Fibroblast of lung (primary cell): ENCODE data around the gene SLTM. TPM values are rescaled to one million over a fixed set of nuclear protein-coding genes. Genes with fewer than 3 reads are reported as not detected.

ENCODE experiments used
- DNase-seq, 2 donors: peaks; one replicate each; pipeline versions ENCODE4 v3.0.0 to v3.0.0-alpha.2; 2010; ENCODE audit warnings: low read depth in 2 of 2
- H2AFZ ChIP-seq: 2 replicates; pipeline ENCODE4 v1.5.1; 2012; ENCODE audit warnings: low read length, control low read depth, inconsistent platforms
- H3K27ac ChIP-seq: 2 replicates; pipeline ENCODE4 v1.5.1; 2011; ENCODE audit warnings: low read length, control low read depth; ENCODE audit not compliant: insufficient read depth
- H3K27me3 ChIP-seq: 2 replicates; pipeline ENCODE4 v1.5.1; 2011; ENCODE audit warnings: mild to moderate bottlenecking, low read length; ENCODE audit not compliant: control insufficient read depth, insufficient read depth
- H3K36me3 ChIP-seq: 2 replicates; pipeline ENCODE4 v1.5.1; 2011; ENCODE audit warnings: low read length; ENCODE audit not compliant: control insufficient read depth, insufficient read depth
- H3K4me1 ChIP-seq: 2 replicates; pipeline ENCODE4 v1.5.1; 2011; ENCODE audit warnings: low read length; ENCODE audit not compliant: control insufficient read depth, insufficient read depth; ENCODE audit errors: extremely low read depth
- H3K4me2 ChIP-seq: 2 replicates; pipeline ENCODE4 v1.5.1; 2011; ENCODE audit warnings: low read length, control low read depth; ENCODE audit not compliant: insufficient read depth; ENCODE audit errors: extremely low read depth
- H3K4me3 ChIP-seq, 4 experiments: fragments of 200-600 bp in 1 of 4; sonication (generic) in 1 of 4; replicated peaks in 1 of 4; 2 replicates each; pipeline ENCODE4 v1.5.1; 2011 to 2016; ENCODE audit warnings: low read length in 4 of 4, low read depth in 3 of 4, mild to moderate bottlenecking in 3 of 4, control low read depth in 2 of 4, inconsistent platforms in 1 of 4, mixed read lengths in 1 of 4; ENCODE audit not compliant: insufficient read depth in 1 of 4; ENCODE audit errors: control extremely low read depth in 1 of 4
- H3K79me2 ChIP-seq: 2 replicates; pipeline ENCODE4 v1.5.1; 2012; ENCODE audit warnings: mild to moderate bottlenecking, low read length, inconsistent platforms; ENCODE audit not compliant: control insufficient read depth, insufficient read depth
- H3K9ac ChIP-seq: 2 replicates; pipeline ENCODE4 v1.5.1; 2011; ENCODE audit warnings: mild to moderate bottlenecking, low read length, control low read depth; ENCODE audit not compliant: insufficient read depth
- H3K9me3 ChIP-seq: 2 replicates; pipeline ENCODE4 v1.5.1; 2012; ENCODE audit warnings: low read depth, low read length; ENCODE audit not compliant: control insufficient read depth, insufficient read depth
- H4K20me1 ChIP-seq: 2 replicates; pipeline ENCODE4 v1.5.1; 2011; ENCODE audit warnings: low read length; ENCODE audit not compliant: control insufficient read depth, insufficient read depth; ENCODE audit errors: extremely low read depth
- CTCF ChIP-seq, 2 donors: IDR thresholded peaks in 1 of 2; conservative IDR thresholded peaks in 1 of 2; 1 replicate in 1 of 2; 2 replicates in 1 of 2; pipeline ENCODE4 v1.5.1; 2011 to 2012; ENCODE audit warnings: low read length in 2 of 2, control low read depth in 1 of 2, inconsistent platforms in 1 of 2, low read depth in 1 of 2, mild to moderate bottlenecking in 1 of 2
- EZH2 ChIP-seq: IDR thresholded peaks from 2 replicates; pipeline ENCODE4 v1.5.1; 2012; ENCODE audit warnings: low read length, control low read depth, mild to moderate bottlenecking; ENCODE audit errors: missing control alignments
- polyA plus RNA-seq, 2 donors: library from polyadenylated mRNA; depleted of rRNA in 1 of 2; stranded (reverse) in 1 of 2; unstranded in 1 of 2; fragments of >200 nt; gene quantifications; 2 replicates each; pipeline ENCODE4 v1.2.1, GENCODE V29; 2011 to 2012; ENCODE audit warnings: missing spikeins in 1 of 2
- total RNA-seq: library from RNA; depleted of rRNA; stranded (reverse); fragments of >200 nt; gene quantifications from 2 replicates; pipeline ENCODE4 v1.2.1, GENCODE V29; 2014

Gene SLTM
- total and polyA plus RNA-seq, 2 donors (not counting 1 experiment from before 2014, with no cell fraction given), result 19.3 to 67.2 TPM

- no peaks in the 10 kb centered on the region for H4K20me1 ChIP-seq
- no peak overlapping the region for H3K9ac ChIP-seq
- no peak overlapping the region for H3K4me3 ChIP-seq
- H3K4me2 ChIP-seq, result no peak overlapping the region
- no peaks in the 10 kb centered on the region for H3K4me1 ChIP-seq
- H3K27me3 ChIP-seq, result no peaks in the 10 kb centered on the region
- peaks cover 6% of the 10 kb centered on the region for H3K36me3 ChIP-seq
- DNase-seq, result no peak
- H3K9me3 ChIP-seq, result no peaks in the 10 kb centered on the region
- TF ChIP-seq EZH2, result no peak
- H2AFZ ChIP-seq, result no peak overlapping the region
- peaks cover 4% of the 10 kb centered on the region for H3K79me2 ChIP-seq
- H3K27ac ChIP-seq, result no peak overlapping the region
These were observed 23.0 kb downstream of the SLTM start for GRCh38 chr15:58910456-58910855.

- H3K27ac ChIP-seq, result no peak overlapping the region
- DNase-seq, result peak in 1 of 2 donors; percentile 22
- TF ChIP-seq CTCF (conservative IDR thresholded peaks at IDR 0.05 in 1 of 2, IDR thresholded peaks at IDR 0.05 in 1 of 2; ENCODE audit: low read depth in 1 of 2, low read length in 2 of 2), result no peak
- no peak for TF ChIP-seq EZH2
- no peak overlapping the region for H3K4me3 ChIP-seq
- H3K4me1 ChIP-seq, result no peaks in the 10 kb centered on the region
- H4K20me1 ChIP-seq, result no peaks in the 10 kb centered on the region
- no peak overlapping the region for H2AFZ ChIP-seq
- no peak overlapping the region for H3K4me2 ChIP-seq
- no peak overlapping the region for H3K9ac ChIP-seq
- H3K36me3 ChIP-seq, result peaks cover 6% of the 10 kb centered on the region
- H3K27me3 ChIP-seq, result no peaks in the 10 kb centered on the region
- H3K9me3 ChIP-seq, result no peaks in the 10 kb centered on the region
- peaks cover 4% of the 10 kb centered on the region for H3K79me2 ChIP-seq
These were observed 23.9 kb downstream of the SLTM start for GRCh38 chr15:58909616-58910015.

- H3K4me3 ChIP-seq, result no peak overlapping the region
- H3K27ac ChIP-seq, result no peak overlapping the region
- peaks cover 6% of the 10 kb centered on the region for H3K36me3 ChIP-seq
- no peaks in the 10 kb centered on the region for H3K4me1 ChIP-seq
- peaks cover 4% of the 10 kb centered on the region for H3K79me2 ChIP-seq
- H4K20me1 ChIP-seq, result no peaks in the 10 kb centered on the region
- no peaks in the 10 kb centered on the region for H3K27me3 ChIP-seq
- no peak overlapping the region for H3K9ac ChIP-seq
- H3K9me3 ChIP-seq, result no peaks in the 10 kb centered on the region
- H2AFZ ChIP-seq, result no peak overlapping the region
- H3K4me2 ChIP-seq, result no peak overlapping the region
- no peak for DNase-seq
- TF ChIP-seq EZH2 (no peak), CTCF (conservative IDR thresholded peaks at IDR 0.05 in 1 of 2, IDR thresholded peaks at IDR 0.05 in 1 of 2; ENCODE audit: low read depth in 1 of 2, low read length in 2 of 2) (no peak)
These were observed 24.7 kb downstream of the SLTM start for GRCh38 chr15:58908550-58909309.
